ENCODE measurements around the gene BTBD16. TPM values are rescaled to one million over a fixed set of nuclear protein-coding genes. Genes with fewer than 3 reads are reported as not detected.

The BTBD16 gene
- total RNA-seq, 1 experiment from 2014 or later, result not detected

DNA sequence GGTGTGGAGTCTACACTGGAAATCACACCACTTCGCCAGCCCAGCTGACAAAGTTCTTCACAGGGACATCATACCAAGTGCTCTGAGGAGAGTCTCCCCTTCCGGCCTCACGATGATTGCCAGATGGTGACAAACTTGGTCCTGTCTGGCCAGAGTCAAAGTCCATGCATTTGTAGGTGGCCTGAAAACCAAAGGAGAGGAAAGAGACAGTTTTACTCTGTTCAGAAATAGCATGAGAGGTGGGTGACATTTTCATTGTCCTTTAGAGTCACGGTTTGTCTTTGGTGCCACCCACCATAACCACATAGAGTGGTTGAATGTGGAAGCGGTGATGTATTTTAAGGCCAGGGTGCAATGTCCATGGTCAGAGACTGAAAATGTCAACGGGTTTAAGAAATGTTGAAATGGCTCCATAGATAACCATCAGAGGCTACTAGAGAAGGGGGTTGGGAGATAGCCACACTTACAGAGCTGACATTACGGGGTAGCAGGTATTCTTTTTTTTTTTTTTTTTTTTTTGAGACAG, 33.0 kb downstream of the BTBD16 start:
- H4K5ac ChIP-seq (ENCODE audit: insufficient read length, low read depth, low read length), result no peak overlapping the region
- H2BK12ac ChIP-seq (ENCODE audit: insufficient read length, low read depth, low read length), result no peak overlapping the region
- no peak overlapping the region for H3K4ac ChIP-seq (ENCODE audit: low read depth, low read length)
- H3K4me2 ChIP-seq (ENCODE audit: insufficient read depth, insufficient read length, low read length), result no peak overlapping the region
- H3K14ac ChIP-seq (ENCODE audit: insufficient read depth, low read length), result no peak overlapping the region
- no peak overlapping the region for H4K91ac ChIP-seq (ENCODE audit: insufficient read length, low read depth, low read length)
- no peak for DNase-seq
- Mint-ChIP-seq H3K4me3 (no peak overlapping the region), H3K36me3 (ENCODE audit: insufficient read depth in 1 of 3, low read depth in 3 of 3) (peaks cover 0 to 8% (median 0%) of the 10 kb centered on the region in 3 experiments; a peak in 1 of 7 replicates), H3K27me3 (ENCODE audit: low read depth) (peaks cover 1% of the 10 kb centered on the region), H3K4me1 (peaks cover 17 to 18% of the 10 kb centered on the region in 2 experiments), H3K9me3 (peaks cover 6 to 8% of the 10 kb centered on the region in 2 experiments), H3K27ac (no peak overlapping the region)
- TF ChIP-seq, protein P1, sequence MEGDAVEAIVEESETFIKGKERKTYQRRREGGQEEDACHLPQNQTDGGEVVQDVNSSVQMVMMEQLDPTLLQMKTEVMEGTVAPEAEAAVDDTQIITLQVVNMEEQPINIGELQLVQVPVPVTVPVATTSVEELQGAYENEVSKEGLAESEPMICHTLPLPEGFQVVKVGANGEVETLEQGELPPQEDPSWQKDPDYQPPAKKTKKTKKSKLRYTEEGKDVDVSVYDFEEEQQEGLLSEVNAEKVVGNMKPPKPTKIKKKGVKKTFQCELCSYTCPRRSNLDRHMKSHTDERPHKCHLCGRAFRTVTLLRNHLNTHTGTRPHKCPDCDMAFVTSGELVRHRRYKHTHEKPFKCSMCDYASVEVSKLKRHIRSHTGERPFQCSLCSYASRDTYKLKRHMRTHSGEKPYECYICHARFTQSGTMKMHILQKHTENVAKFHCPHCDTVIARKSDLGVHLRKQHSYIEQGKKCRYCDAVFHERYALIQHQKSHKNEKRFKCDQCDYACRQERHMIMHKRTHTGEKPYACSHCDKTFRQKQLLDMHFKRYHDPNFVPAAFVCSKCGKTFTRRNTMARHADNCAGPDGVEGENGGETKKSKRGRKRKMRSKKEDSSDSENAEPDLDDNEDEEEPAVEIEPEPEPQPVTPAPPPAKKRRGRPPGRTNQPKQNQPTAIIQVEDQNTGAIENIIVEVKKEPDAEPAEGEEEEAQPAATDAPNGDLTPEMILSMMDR (conservative IDR thresholded peaks at IDR 0.05), result no peak
- no peak overlapping the region for H3T11ph ChIP-seq (ENCODE audit: low read length)
- H3K9me3 ChIP-seq (ENCODE audit: control insufficient read depth, low read depth, low read length), result no peaks in the 10 kb centered on the region
- H3K27me3 ChIP-seq (ENCODE audit: insufficient read depth, low read length), result no peaks in the 10 kb centered on the region
- H2AK5ac ChIP-seq (ENCODE audit: insufficient read length, low read length), result no peak overlapping the region
- H2BK5ac ChIP-seq (ENCODE audit: insufficient read length, low read length), result no peak overlapping the region
- no peak overlapping the region for H3K23ac ChIP-seq (ENCODE audit: insufficient read length, low read depth, low read length)
- no peaks in the 10 kb centered on the region for H3K79me1 ChIP-seq (ENCODE audit: insufficient read depth, low read depth, low read length, poor library complexity, severe bottlenecking)
- no peak overlapping the region for H2AFZ ChIP-seq (ENCODE audit: low read length)
- no peak overlapping the region for H4K8ac ChIP-seq (replicated peaks; ENCODE audit: insufficient read length, low read depth, low read length)
- H4K20me1 ChIP-seq (ENCODE audit: control insufficient read depth, insufficient read depth, insufficient read length), result no peaks in the 10 kb centered on the region
- no peaks in the 10 kb centered on the region for H3K79me2 ChIP-seq (ENCODE audit: insufficient read depth, low read length)
- H2BK15ac ChIP-seq (ENCODE audit: low read depth, low read length), result no peak overlapping the region
- no CpG with 5 or more reads among the region's 7 CpGs for WGBS (ENCODE audit: extremely low coverage, insufficient read length, low lambda C conversion rate)
- no peak overlapping the region for H3K27ac ChIP-seq (ENCODE audit: insufficient read length, low read depth, low read length)
- no peak overlapping the region for H2BK20ac ChIP-seq (ENCODE audit: low read depth, low read length, poor library complexity, severe bottlenecking)
- H3K18ac ChIP-seq (ENCODE audit: insufficient read length, low read depth, low read length), result no peak overlapping the region
- H2BK120ac ChIP-seq (ENCODE audit: low read depth, low read length, poor library complexity, severe bottlenecking), result no peak overlapping the region
- H3K23me2 ChIP-seq (ENCODE audit: insufficient read length, low read depth, low read length, poor library complexity, severe bottlenecking), result no peaks in the 10 kb centered on the region
- H3K9ac ChIP-seq (ENCODE audit: extremely low read depth, insufficient read length, low read length), result no peak overlapping the region
- H3K56ac ChIP-seq (ENCODE audit: insufficient read length, low read depth, low read length), result no peak overlapping the region
- no peaks in the 10 kb centered on the region; the same call in 1 of the 2 replicates for H3K4me1 ChIP-seq (ENCODE audit: insufficient read depth, low read length)
